Activated CD4-positive, alpha-beta T cell treated with anti-CD3 and anti-CD28 coated beads, Interleukin-2, amount 10 ng/mL, durations not matched to agents 7 days and 5 days (primary cell): ENCODE results near the gene TDRD10. TPM values are rescaled to one million over a fixed set of nuclear protein-coding genes. Genes with fewer than 3 reads are reported as not detected.
"Not testable (repeated sequence)": the region's sequence is repeated elsewhere in the genome, so short reads cannot be mapped to it uniquely, and the experiment has no call there.

Experiments
- CTCF ChIA-PET: fragments of 350-600 bp; sonication (Branson Sonifier 250); formaldehyde crosslinking; loops from one replicate; lab custom pipeline; 2021; ENCODE audit warnings: antibody characterized with exemption; lab: Charles Lee
- POLR2A ChIA-PET: fragments of 350-600 bp; sonication (Branson Sonifier 250); formaldehyde crosslinking; loops from one replicate; lab custom pipeline; 2021; ENCODE audit warnings: antibody characterized with exemption; lab: Charles Lee
- DNase-seq: peaks from one replicate; pipeline ENCODE4 v3.0.0-alpha.2; 2020
- H3K27ac Mint-ChIP-seq: one replicate; pipeline ENCODE4 v1.8.0; 2021; ENCODE audit warnings: mild to moderate bottlenecking, moderate library complexity, mixed read lengths
- H3K27me3 Mint-ChIP-seq: one replicate; pipeline ENCODE4 v1.8.0; 2021; ENCODE audit warnings: mixed read lengths
- H3K36me3 Mint-ChIP-seq: one replicate; pipeline ENCODE4 v1.8.0; 2021; ENCODE audit warnings: low read depth, mixed read lengths
- H3K4me1 Mint-ChIP-seq: one replicate; pipeline ENCODE4 v1.8.0; 2021; ENCODE audit warnings: mixed read lengths
- H3K4me3 Mint-ChIP-seq: one replicate; pipeline ENCODE4 v1.8.0; 2021; ENCODE audit warnings: mild to moderate bottlenecking, moderate library complexity, mixed read lengths
- H3K9me3 Mint-ChIP-seq: one replicate; pipeline ENCODE4 v1.8.0; 2021; ENCODE audit warnings: mixed read lengths
- total RNA-seq, 2 experiments: library from RNA; stranded (reverse); gene quantifications; one replicate each; pipeline ENCODE4 v1.2.3, GENCODE V29; 2021

Gene TDRD10
- total RNA-seq, 2 experiments from 2014 or later: not detected

DNA sequence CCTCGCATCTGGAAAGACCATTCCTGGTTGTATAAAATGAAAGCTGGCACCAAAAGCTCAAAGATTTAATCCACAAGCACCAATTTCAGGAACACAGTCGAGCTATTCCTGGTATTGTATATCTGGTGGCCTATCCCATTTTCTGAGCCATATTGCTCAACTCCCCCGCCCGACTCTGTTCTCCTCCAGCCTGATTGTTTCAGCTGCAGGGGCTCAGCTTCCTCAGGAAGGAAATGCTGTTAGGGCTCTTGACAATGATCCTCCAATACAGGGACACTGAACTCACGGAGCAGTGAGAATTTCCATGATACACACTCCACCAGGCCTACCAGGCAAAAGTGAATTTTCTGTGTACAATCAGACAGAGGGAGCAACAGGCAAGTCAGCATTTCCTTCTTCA, 16.9 kb upstream of the TDRD10 start:
- Mint-ChIP-seq H3K27ac (no peak overlapping the region), H3K36me3 (no peaks in the 10 kb centered on the region), H3K4me1 (no peaks in the 10 kb centered on the region), H3K27me3 (peaks cover 14% of the 10 kb centered on the region), H3K4me3 (no peak overlapping the region), H3K9me3 (no peaks in the 10 kb centered on the region)
- ChIA-PET CTCF (no interaction called here), POLR2A (interaction anchor here (0.6 kb wide), 1 partner anchor 218 kb away, joined by 3 read pairs; no protein-coding TSS in a partner anchor)
- no peak for DNase-seq

DNA sequence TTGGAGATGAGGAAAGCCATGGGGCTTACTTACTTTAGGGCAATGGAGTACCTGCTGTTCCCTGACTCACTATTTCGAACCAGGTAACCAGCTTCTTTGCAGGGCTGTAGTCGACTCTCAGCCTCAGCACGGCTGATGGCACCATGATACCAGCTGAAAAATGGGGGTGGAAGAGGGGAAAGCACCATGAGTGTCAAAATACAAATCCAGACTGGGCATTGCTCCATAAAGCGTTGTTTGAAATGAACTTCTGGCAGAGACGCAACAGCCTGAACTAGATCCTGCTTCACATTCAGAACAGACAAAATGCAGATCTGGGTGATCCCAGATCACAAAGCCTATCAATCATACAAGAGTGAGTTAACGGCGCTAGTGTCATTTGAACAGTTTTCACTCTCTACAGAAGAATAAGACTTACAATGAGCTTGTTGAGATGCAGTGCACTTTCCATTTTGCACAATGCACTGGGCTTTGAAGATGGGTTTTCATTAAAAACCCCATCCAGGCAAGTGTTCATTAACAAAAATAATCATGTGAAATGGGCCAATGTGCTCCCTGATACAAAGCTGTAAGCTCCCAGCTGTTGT, 16.0 kb upstream of the TDRD10 start:
- no peak for DNase-seq
- Mint-ChIP-seq H3K27me3 (peaks cover 17% of the 10 kb centered on the region), H3K4me1 (no peaks in the 10 kb centered on the region), H3K9me3 (no peaks in the 10 kb centered on the region), H3K36me3 (no peaks in the 10 kb centered on the region), H3K4me3 (no peak overlapping the region), H3K27ac (no peak overlapping the region)
- ChIA-PET POLR2A (interaction anchor here (0.6 kb wide), 1 partner anchor 36 kb away, joined by 5 read pairs; no protein-coding TSS in a partner anchor), CTCF (interaction anchor here (0.8 to 2.3 kb wide), 2 partner anchors 30 to 60 kb away, joined by 3 to 8 read pairs; no protein-coding TSS in a partner anchor)

- H3K4me3 Mint-ChIP-seq, H3K36me3 Mint-ChIP-seq, H3K27ac Mint-ChIP-seq, H3K9me3 Mint-ChIP-seq, DNase-seq, H3K4me1 Mint-ChIP-seq: not testable (repeated sequence)
- H3K27me3 Mint-ChIP-seq: peaks cover 23% of the 10 kb centered on the region
- CTCF ChIA-PET: interaction anchor here (2.3 kb wide), 1 partner anchor 59 kb away, joined by 8 read pairs; no protein-coding TSS in a partner anchor
- POLR2A ChIA-PET: interaction anchor here (0.6 kb wide), 1 partner anchor 37 kb away, joined by 5 read pairs; no protein-coding TSS in a partner anchor
Measured at GRCh38 chr1:154486756-154487155, 15.3 kb upstream of the TDRD10 start.

DNA sequence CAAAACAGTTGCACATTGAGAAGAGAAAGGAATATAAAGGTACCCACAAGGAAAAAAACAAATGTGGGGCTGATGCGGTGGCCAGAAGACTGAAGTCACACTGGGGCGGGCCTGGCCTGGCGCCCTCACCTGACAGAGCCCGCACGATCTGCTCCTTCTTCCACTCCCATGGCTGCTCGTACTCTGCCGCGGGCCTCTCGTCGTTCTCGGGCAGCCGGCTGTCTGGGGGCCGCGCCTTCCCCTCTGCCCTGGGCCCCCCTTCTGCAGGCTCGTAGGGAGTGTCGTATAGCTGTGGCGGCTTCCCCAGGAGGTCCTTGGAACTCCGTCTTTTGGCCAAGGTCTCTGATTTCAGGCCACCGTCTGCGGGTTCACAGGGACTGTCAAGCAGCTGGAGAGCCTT, 13.1 kb upstream of the TDRD10 start:
- H3K4me1 Mint-ChIP-seq: peaks cover 24% of the 10 kb centered on the region

GRCh38 chr1:154489695-154490274, 12.2 kb upstream of the TDRD10 start:
- Mint-ChIP-seq H3K4me1 (peaks cover 24% of the 10 kb centered on the region), H3K4me3 (no peak overlapping the region), H3K36me3 (no peaks in the 10 kb centered on the region), H3K9me3 (no peaks in the 10 kb centered on the region), H3K27me3 (peaks cover 15% of the 10 kb centered on the region), H3K27ac (no peak overlapping the region)
- DNase-seq: no peak
- ChIA-PET POLR2A (no interaction called here), CTCF (interaction anchor here (1.0 kb wide), 1 partner anchor 9 kb away, joined by 3 read pairs; no protein-coding TSS in a partner anchor)

More for the DNA sequence above, 13.1 kb upstream of the TDRD10 start:
- no peaks in the 10 kb centered on the region for H3K36me3 Mint-ChIP-seq
- POLR2A ChIA-PET: no interaction called here
- no peak overlapping the region for H3K27ac Mint-ChIP-seq
- peaks cover 19% of the 10 kb centered on the region for H3K27me3 Mint-ChIP-seq
- no peak overlapping the region for H3K4me3 Mint-ChIP-seq
- no peak for DNase-seq
- CTCF ChIA-PET: interaction anchor here (1.0 to 1.2 kb wide), 2 partner anchors 8 to 58 kb away, joined by 3 read pairs; no protein-coding TSS in a partner anchor
- no peaks in the 10 kb centered on the region for H3K9me3 Mint-ChIP-seq

- H3K9me3 Mint-ChIP-seq: no peaks in the 10 kb centered on the region
- POLR2A ChIA-PET: interaction anchor here (0.7 kb wide), 1 partner anchor 16 kb away, joined by 3 read pairs; no protein-coding TSS in a partner anchor
- CTCF ChIA-PET: no interaction called here
- H3K4me3 Mint-ChIP-seq: no peak overlapping the region
- no peaks in the 10 kb centered on the region for H3K36me3 Mint-ChIP-seq
- H3K27me3 Mint-ChIP-seq: peaks cover 15% of the 10 kb centered on the region
- peaks cover 24% of the 10 kb centered on the region for H3K4me1 Mint-ChIP-seq
- H3K27ac Mint-ChIP-seq: no peak overlapping the region
- no peak for DNase-seq
Measured at GRCh38 chr1:154490317-154490716, 11.7 kb upstream of the TDRD10 start.

DNA sequence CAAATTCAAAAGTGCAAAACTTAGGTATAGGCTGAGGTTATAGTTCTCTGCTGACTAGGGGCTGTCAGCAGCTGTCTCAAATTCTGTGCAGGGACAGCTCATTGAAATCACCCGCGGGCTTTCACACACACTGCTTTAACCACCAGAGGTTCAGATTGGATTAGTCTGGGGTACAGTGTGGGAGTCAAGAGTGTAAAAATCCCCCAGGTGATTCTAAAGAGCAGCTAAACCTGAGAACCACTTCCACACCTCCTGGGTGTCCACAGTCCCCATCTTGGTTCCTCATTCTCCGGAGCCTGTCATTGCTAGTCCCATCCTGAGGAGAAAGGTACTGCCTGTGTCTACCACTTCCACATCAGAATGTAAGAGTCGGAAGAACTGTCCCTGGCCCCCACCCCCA, 9.9 kb upstream of the TDRD10 start:
- ChIA-PET POLR2A (no interaction called here), CTCF (interaction anchor here (1.3 kb wide), 1 partner anchor 55 kb away, joined by 3 read pairs; no protein-coding TSS in a partner anchor)
- Mint-ChIP-seq H3K27ac (peak overlapping the region; percentile 61), H3K27me3 (peaks cover 10% of the 10 kb centered on the region), H3K9me3 (no peaks in the 10 kb centered on the region), H3K4me3 (no peak overlapping the region), H3K36me3 (no peaks in the 10 kb centered on the region), H3K4me1 (peaks cover 38% of the 10 kb centered on the region)
- DNase-seq: no peak

- Mint-ChIP-seq H3K4me3 (no peak overlapping the region), H3K27me3 (peaks cover 10% of the 10 kb centered on the region), H3K36me3 (no peaks in the 10 kb centered on the region), H3K9me3 (no peaks in the 10 kb centered on the region), H3K4me1 (peaks cover 40% of the 10 kb centered on the region), H3K27ac (peak overlapping the region; percentile 88)
- peak; percentile 40 for DNase-seq
- CTCF ChIA-PET: no interaction called here
- POLR2A ChIA-PET: interaction anchor here (0.6 kb wide), 1 partner anchor 31 kb away, joined by 6 read pairs; no protein-coding TSS in a partner anchor
Measured at GRCh38 chr1:154493276-154493675, 8.7 kb upstream of the TDRD10 start.

DNA sequence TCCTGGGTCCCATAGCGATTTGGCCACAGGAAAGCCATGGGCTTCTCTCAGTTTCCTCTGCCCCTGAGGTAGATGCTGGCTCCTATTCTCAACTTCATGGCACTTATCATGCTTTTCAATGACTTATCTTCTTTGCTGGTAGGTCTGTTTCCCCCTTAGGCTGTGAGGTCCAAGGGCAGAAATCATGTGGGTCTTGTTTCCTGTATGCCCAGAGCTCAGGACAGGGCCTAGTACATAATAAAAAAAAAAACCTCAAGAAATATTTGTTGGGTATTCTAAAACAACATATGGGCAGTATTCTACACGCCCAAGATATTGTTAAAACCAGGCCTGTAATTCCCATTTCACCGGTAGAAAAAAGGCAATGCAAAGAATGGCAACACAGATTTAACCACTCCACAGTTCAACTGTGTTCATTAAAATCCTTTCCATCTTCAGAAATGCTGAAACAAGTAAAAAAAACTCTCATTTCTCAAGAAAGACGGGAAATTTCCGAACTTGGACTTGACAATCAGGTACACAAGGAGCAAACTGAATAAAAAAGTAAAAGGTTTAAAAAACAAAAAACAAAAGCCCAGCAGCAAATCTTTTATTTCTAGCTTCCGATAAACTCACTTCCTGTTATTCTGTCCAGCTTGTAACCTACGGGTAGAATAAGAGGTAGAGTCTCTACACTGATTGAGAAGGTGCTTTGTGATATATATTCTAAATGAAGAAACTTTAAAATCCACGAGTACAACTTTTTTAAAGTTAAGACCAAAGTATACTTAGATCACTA, 6.3 kb upstream of the TDRD10 start:
- ChIA-PET POLR2A (no interaction called here), CTCF (no interaction called here)
- Mint-ChIP-seq H3K4me3 (no peak overlapping the region), H3K9me3 (no peaks in the 10 kb centered on the region), H3K27me3 (peaks cover 28% of the 10 kb centered on the region), H3K4me1 (peaks cover 40% of the 10 kb centered on the region), H3K36me3 (peaks cover 3% of the 10 kb centered on the region), H3K27ac (peak overlapping the region; percentile 46)
- DNase-seq: no peak

- CTCF ChIA-PET: interaction anchor here (1.5 kb wide), 1 partner anchor 50 kb away, joined by 4 read pairs; no protein-coding TSS in a partner anchor
- POLR2A ChIA-PET: no interaction called here
- peaks cover 6% of the 10 kb centered on the region for H3K36me3 Mint-ChIP-seq
- H3K4me1 Mint-ChIP-seq: peaks cover 40% of the 10 kb centered on the region
- H3K27me3 Mint-ChIP-seq: peaks cover 31% of the 10 kb centered on the region
- DNase-seq: no peak
- no peak overlapping the region for H3K4me3 Mint-ChIP-seq
- no peak overlapping the region for H3K27ac Mint-ChIP-seq
- no peaks in the 10 kb centered on the region for H3K9me3 Mint-ChIP-seq
Measured at GRCh38 chr1:154496383-154496782, 5.6 kb upstream of the TDRD10 start.

DNA sequence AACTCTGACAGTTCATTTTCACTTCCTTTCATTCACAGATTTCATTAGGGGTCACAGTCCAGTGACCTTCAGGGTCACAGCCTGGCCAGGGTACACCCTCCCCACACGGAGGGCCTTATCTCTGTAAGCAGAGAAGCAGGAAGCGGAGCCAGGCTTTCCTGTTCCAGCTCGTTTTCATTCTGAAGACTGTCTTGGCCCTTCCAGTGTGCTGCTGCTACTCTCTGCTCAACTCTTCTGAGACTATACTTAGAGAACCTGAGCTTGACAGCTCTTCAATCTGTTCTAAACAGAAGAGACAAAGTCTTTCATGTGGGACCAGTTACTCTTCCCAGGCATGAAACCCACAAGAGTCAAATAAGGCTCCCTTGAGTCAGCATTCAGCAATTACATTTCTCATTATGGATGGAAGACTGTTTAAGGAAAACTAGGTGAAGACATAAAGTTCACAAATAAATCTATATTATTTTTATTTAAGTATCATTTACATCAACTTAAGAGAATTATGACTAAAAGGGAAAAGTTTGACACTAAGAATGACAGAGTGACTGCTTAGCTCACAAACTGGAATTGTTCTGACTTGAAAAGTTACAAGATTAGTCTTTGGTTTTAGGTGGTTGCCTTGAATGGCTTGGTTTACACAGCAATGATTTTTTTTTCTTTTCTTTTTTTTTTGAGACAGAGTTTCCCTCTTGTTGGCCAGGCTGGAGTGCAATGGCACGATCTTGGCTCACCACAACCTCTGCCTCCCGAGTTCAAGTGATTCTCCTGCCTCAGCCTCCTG, 4.8 kb upstream of the TDRD10 start:
- ChIA-PET POLR2A (interaction anchor here (0.6 kb wide), 1 partner anchor 61 kb away, joined by 4 read pairs; no protein-coding TSS in a partner anchor), CTCF (interaction anchor here (0.6 to 1.5 kb wide), 2 partner anchors 49 to 573 kb away, joined by 3 to 4 read pairs; no protein-coding TSS in a partner anchor)
- peaks cover 33% of the 10 kb centered on the region for H3K4me1 Mint-ChIP-seq
- H3K4me3 Mint-ChIP-seq: no peak overlapping the region
- H3K9me3 Mint-ChIP-seq: no peaks in the 10 kb centered on the region
- H3K27ac Mint-ChIP-seq: no peak overlapping the region
- peaks cover 6% of the 10 kb centered on the region for H3K36me3 Mint-ChIP-seq
- H3K27me3 Mint-ChIP-seq: peaks cover 28% of the 10 kb centered on the region
- DNase-seq: no peak

GRCh38 chr1:154499446-154499845, 2.6 kb upstream of the TDRD10 start:
- peaks cover 46% of the 10 kb centered on the region for H3K27me3 Mint-ChIP-seq
- no peak for DNase-seq
- peaks cover 20% of the 10 kb centered on the region for H3K4me1 Mint-ChIP-seq
- H3K36me3 Mint-ChIP-seq: peaks cover 6% of the 10 kb centered on the region
- ChIA-PET POLR2A (no interaction called here), CTCF (interaction anchor here (1.0 kb wide), 1 partner anchor 47 kb away, joined by 3 read pairs; no protein-coding TSS in a partner anchor)
- no peak overlapping the region for H3K27ac Mint-ChIP-seq
- H3K4me3 Mint-ChIP-seq: no peak overlapping the region
- H3K9me3 Mint-ChIP-seq: no peaks in the 10 kb centered on the region
